ENCODE measurements around the gene CNST.
"Not testable (repeated sequence)": the region's sequence is repeated elsewhere in the genome, so short reads cannot be mapped to it uniquely, and the experiment has no call there.

The CNST gene

GRCh38 chr1:246629976-246630375 lies 63.7 kb downstream of the CNST start:
- DNase-seq, result no peak

DNA sequence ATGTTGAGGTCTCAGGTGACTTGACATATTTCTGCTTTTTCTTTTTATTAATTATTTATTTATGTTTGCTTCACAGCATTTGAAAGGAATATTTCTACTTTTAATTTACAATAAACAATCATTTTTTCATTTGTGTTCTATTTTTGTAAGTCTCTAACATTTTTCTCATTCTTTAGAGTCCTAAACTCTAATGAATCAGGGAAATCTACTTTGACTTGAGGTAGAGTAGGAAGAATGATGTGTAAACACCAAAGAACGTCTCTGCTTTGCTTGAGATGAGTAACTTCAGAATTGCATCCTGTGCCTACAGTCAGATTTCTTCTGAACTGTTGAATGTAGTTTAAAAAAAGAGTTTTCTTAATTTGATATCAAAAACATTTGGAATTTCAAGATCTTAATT lies 65.2 kb downstream of the CNST start:
- DNase-seq, result no peak

DNA sequence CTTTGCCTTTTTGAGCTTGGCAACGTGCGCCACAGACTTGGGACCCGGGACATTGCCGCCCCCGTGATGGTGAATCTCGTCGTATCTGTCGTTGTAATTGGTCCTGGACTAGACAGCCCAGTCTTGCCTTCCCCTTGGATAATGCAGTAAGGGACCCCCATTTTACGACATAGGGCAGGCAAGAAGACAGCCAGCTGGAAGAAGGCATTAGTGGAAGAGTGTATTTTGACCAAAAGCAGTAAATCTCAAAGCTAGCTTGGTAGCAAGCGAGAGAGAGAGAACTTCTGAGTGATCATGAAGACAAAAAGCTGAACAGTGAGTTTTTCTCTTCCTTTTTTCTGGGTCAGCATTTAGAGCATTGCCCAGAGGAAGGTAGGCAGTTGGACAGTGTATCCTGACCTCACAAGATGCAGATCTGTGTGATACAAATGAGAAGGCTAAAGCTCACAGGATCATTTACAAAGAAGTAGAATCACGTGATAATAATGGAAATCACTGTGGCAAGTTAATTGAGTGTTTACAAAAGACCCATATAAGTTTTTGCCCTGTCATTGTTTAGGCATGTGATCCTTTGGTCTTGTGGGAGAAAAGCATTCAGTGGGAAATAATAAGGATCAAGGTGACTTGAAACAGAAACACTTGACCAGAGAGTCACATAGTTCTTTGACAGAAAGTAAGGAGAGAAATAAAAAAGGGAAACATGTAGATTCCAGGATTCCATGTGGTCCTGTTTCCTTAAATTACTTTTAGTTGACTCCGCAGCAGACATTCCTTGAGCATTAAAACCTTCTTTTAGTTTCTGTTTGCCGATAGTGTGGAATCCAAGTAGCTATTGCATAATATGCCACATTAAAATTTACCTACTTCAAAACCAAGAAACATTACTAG lies 66.3 kb downstream of the CNST start:
- no peak for DNase-seq

DNA sequence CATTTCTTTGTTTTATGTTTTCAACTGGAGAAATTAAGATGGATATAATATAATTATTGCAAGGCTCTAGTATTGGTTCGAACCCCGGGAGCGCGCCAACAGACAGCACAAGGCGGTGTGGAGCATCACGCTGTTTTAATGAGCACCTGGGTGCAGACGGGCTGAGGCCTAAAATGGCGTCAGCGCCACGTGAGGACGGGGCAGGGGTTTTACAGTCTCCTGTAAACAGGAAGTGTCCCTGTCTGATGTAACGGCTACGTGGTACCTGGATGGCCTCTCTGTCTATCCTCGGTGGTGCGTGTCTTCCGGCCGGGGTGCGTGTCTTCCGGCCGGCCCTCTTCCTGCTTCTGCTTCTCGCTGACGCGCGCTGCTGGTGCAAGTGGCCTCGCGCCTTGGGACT lies 68.4 kb downstream of the CNST start:
- not testable (repeated sequence) for DNase-seq

DNA sequence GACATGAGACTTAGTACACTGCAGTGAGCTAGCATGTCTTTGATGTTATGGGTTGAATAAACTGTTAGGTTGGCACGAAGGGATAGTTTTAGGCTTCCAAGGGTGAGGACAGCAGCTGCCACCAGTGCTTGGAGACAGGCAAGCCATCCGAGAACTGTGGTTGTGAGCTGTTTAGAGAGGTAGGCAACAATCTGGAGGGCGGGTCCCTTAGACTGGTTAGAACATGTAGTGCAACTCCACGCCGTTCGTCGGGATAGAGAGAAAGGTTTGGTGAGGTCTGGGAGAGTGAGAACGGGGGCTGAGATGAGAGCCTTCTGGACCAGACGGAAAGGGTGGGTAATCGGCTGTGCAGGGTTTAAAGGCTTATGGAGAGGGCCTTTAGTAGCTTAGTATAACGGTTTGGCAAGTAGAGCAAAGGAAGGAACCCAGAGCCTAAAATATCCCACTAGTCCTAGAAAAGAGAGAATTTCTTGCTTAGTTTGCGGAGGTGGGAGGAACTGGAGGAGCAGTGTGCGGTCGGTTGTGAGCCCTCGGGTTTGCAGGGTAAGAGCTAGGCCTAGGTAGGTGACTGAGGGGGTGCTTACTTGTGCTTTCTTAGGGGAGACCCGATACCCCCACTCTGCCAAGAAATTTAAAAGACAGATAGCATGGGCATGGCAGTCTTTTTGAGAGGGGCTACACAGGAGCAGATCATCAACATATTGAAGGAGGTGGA lies 72.8 kb downstream of the CNST start:
- DNase-seq, result no peak

- DNase-seq, result no peak
Measured at GRCh38 chr1:246639732-246640131, 73.5 kb downstream of the CNST start.

- no peak for DNase-seq
Measured at GRCh38 chr1:246640747-246641146, 74.5 kb downstream of the CNST start.

DNA sequence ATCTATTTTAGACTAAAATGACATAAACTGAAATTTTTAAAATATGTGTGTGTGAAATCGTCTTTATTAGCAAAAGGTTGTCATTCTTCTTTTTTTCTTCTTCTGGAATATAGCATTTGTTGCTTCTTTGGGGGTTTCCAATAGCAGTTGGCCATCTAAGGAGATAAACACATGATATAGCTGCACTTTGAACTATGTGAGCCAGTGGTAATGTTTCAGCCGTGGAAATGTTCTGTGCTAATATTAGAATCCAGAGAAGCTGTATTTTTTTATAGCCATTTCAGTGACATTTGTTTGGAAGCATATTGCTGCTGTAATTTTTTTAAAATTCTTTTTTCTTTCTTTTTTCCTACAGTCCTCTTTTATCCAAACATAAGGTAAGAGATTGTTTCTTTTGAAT lies 75.1 kb downstream of the CNST start:
- no peak for DNase-seq

DNA sequence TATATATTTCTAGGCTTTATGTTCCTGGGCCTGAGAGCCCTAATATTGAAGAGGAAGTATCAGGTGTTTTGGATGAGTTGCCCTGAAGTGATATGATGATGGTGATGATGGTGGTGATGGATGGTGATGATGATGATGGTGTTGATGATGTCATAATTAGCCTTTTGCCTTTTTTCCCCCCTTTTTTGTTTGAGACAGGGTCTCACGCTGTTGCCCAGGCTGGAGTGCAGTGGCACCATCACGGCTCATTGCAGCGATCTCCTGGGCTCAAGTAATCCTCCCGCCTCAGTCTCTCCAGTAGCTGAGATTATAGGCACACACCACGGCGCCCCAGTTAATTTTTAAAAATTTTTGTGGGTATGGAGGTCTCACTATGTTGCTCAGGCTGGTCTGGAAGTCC lies 76.5 kb downstream of the CNST start:
- no peak for DNase-seq

DNA sequence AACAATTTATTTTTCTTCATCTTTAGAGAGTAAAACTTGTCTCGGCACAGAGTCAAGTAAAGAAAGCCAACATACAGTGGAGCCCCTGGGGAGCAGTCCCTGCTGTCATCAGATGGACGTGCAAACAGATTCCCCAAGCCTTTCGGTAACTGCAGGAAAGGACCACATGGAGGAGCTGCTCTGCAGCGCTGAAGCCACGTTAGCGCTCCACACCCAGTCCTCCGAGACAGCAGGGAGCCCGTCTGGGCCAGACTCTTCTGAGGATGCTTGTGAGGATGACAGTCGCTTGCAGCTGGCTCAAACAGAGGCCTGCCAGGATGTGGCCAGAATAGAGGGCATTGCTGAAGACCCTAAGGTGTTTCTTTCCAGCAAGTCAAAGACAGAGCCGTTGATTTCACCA lies 80.9 kb downstream of the CNST start:
- DNase-seq, result no peak

GRCh38 chr1:246647513-246647912 lies 81.3 kb downstream of the CNST start:
- no peak for DNase-seq

- DNase-seq, result no peak
Measured at GRCh38 chr1:246651012-246651695, 84.9 kb downstream of the CNST start.

GRCh38 chr1:246658567-246658966 lies 92.3 kb downstream of the CNST start:
- no peak for DNase-seq

DNA sequence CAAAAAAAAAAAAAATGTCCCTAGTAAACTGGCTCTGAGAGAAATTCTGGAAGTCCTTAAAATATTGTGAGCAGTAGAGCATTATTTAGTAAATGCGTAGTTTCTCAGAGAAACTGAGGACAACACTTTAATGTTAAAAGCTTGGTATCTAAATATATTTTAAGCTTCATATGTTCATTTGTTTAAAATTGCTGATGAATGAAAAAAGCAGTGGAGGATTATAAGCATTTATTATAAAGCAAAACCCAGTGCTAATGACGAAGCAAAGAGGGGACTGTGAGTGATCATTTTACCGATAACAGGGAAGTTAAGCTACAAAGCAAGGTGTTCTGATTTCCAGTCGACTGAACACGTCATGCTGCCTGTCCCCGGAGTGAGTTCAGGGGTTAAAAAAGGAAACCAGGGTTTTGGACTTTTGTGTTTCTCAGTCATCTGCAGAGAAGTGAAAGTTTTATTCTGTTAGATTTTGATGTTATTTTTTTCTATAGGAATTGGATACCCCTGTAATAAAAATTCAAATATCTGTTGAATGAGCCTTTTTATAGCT lies 93.4 kb downstream of the CNST start:
- DNase-seq, result no peak

- DNase-seq, result no peak
Measured at GRCh38 chr1:246661451-246661850, 95.2 kb downstream of the CNST start.

DNA sequence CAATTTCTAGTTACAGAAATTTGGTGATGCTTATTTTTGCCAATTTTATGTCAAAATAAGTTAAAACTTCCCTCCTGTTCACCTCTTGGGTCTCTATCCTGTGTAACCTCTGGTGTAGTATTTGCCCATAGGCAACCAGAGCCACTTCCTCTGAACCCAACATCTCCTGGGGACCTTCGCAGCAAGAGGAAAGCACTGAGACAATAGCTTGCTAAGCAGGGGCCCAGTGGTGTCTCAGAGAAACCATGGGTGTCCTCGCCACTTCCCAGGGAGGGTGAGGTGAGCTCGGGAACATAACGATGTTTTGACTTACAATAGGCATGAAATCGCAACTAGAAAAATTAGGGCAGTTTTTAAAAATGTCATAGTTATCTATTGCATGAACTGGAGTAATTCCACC lies 101.5 kb downstream of the CNST start:
- no peak for DNase-seq

DNA sequence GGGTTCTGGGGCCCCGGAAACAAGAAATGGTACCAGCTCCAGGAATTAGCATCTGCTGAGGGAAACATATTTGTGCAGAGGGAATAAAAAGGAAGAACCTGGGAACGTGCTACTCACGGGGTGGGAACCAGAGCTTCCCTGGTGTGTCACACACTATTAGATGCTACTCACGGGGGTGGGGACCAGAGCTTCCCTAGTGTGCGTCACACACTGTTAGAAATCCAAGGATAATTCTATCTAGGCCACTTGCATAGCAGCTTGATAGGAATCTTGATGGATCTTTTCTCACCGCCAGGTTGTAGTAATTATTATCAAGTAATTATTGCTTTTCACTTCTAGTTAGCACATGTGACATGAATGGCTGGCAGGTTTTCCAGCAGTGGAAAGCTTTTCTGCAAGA lies 103.4 kb downstream of the CNST start:
- no peak for DNase-seq

- no peak for DNase-seq
Measured at GRCh38 chr1:246674049-246674448, 107.8 kb downstream of the CNST start.

DNA sequence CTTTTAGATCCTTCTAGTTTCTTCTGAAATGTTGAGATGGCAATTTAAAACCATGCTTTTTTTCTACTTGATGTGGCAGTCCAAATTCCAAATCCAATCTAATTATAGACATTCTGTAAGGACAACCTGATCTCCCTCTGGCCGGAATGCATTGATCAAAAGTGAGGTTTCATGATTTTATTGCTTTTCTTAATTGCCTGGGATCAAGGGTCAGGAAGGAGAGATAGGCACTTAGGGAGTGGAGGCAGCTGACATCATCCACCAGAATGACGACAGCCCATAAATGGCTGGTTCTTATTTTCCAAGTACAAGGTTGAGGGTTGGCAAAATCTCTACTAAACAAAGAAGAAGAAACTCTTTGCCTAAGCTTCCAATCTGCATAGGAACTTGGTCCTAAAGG lies 111.6 kb downstream of the CNST start:
- DNase-seq, result no peak

- peak; percentile 30 for DNase-seq
Measured at GRCh38 chr1:246678816-246679793, 112.8 kb downstream of the CNST start.

DNA sequence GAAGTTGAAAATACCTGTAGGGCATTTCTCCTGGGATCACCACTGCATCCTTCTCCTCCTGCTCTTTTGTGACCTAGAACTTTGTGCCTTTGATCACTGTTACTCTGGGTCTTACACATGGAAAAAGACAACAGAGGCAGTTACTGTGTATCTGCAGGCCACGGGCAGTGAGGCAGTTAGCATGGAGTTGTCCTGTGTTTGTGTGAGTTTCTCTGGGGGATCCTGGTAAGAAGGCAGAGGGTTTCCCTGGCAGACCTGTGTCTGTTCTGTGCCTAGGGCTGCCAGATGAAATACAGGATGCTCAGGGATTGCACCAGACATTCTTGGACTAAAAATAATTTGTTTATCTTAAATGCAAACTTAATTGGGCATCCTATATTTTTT lies 113.5 kb downstream of the CNST start:
- no peak for DNase-seq

DNA sequence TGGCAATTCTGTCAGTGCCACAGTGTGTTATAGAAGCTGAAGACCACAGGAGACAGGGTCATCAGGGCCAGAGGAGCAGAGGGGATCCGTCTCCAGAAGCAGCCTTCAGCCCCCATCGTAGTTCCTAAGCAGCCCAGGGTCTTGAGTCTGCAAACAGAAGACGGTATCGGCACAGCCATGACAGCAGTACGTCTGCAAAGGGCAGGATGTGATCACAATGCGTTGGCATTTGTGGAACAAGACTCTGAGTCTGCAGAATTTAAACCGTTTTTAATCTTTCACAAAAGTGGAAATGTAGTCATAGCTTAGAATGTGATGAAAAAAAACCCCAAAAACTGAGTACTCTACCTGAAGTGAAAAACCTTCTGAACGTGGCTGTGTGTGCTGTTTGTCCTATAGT lies 113.9 kb downstream of the CNST start:
- peak; percentile 22 for DNase-seq

All from activated CD8-positive, alpha-beta memory T cell treated with anti-CD3 and anti-CD28 coated beads, Interleukin-2, amount 50 U/mL, for 48 hours (primary cell).